ENCODE results near the gene DHRS13.

- no peak for TF ChIP-seq CTCF (IDR thresholded peaks at IDR 0.05)
- TF ChIP-seq POLR2A (IDR thresholded peaks at IDR 0.05; ENCODE audit: low read length) = peak; percentile 6; the same call in 1 of the 2 replicates
- no peak for TF ChIP-seq ESRRA (IDR thresholded peaks at IDR 0.05; ENCODE audit: borderline replicate concordance, low read length)
- no peak; a peak in 1 of 5 replicates for TF ChIP-seq JUN (IDR thresholded peaks at IDR 0.05)
- TF ChIP-seq EP300 (IDR thresholded peaks at IDR 0.05) = no peak
- no peak for TF ChIP-seq JUNB (IDR thresholded peaks at IDR 0.05)
- no peak for TF ChIP-seq ZC3H11A (IDR thresholded peaks at IDR 0.05)
- no peak for TF ChIP-seq MAZ (IDR thresholded peaks at IDR 0.05; ENCODE audit: borderline replicate concordance, low read depth, low read length)
- TF ChIP-seq REST (IDR thresholded peaks at IDR 0.05) = no peak
- no peak for TF ChIP-seq HDAC2 (IDR thresholded peaks at IDR 0.05)
- no peak for TF ChIP-seq PHF8 (IDR thresholded peaks at IDR 0.05; ENCODE audit: borderline replicate concordance, low read depth)
- no peak for TF ChIP-seq CHD2 (IDR thresholded peaks at IDR 0.05; ENCODE audit: low read length, partially characterized antibody)
Observed at GRCh38 chr17:28950017-28950751, 47.3 kb upstream of the DHRS13 start.

Data from A549 (cell line).